ENCODE results near the gene BIRC5. TPM values are rescaled to one million over a fixed set of nuclear protein-coding genes. Genes with fewer than 3 reads are reported as not detected.

BIRC5 gene
- total RNA-seq = 1 to 10 TPM in 5 of 6 donors, not detected in 1; 1.4 to 6.4 (median 3.5) TPM

DNA sequence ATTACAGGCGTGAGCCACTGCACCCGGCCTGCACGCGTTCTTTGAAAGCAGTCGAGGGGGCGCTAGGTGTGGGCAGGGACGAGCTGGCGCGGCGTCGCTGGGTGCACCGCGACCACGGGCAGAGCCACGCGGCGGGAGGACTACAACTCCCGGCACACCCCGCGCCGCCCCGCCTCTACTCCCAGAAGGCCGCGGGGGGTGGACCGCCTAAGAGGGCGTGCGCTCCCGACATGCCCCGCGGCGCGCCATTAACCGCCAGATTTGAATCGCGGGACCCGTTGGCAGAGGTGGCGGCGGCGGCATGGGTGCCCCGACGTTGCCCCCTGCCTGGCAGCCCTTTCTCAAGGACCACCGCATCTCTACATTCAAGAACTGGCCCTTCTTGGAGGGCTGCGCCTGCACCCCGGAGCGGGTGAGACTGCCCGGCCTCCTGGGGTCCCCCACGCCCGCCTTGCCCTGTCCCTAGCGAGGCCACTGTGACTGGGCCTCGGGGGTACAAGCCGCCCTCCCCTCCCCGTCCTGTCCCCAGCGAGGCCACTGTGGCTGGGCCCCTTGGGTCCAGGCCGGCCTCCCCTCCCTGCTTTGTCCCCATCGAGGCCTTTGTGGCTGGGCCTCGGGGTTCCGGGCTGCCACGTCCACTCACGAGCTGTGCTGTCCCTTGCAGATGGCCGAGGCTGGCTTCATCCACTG is at the start of gene BIRC5:
Gene BIRC5 (plus strand): TSS at position 238 of the 690 bp plus-strand sequence. CDS start 64 bp downstream, at position 302.
- Histone ChIP-seq H3K4me1 (peaks cover 6 to 13% (median 10%) of the 10 kb centered on the region in 4 donors), H3K27ac (peak within 1 kb of the TSS in 1 of 4 donors; percentile 69), H3K36me3 (no peaks in the 10 kb centered on the region), H3K9me3 (no peaks in the 10 kb centered on the region), H3K4me3 (peak within 1 kb of the TSS; percentile 37 to 58 (median 49)), H3K27me3 (no peaks in the 10 kb centered on the region)
- 0 to 2% methylated on average over 9 to 58 of the region's 60 CpGs for WGBS, 2 donors
- TF ChIP-seq POLR2AphosphoS5 (IDR thresholded peaks at IDR 0.05) = peak; percentile 29 to 77
- TF ChIP-seq, protein P1, sequence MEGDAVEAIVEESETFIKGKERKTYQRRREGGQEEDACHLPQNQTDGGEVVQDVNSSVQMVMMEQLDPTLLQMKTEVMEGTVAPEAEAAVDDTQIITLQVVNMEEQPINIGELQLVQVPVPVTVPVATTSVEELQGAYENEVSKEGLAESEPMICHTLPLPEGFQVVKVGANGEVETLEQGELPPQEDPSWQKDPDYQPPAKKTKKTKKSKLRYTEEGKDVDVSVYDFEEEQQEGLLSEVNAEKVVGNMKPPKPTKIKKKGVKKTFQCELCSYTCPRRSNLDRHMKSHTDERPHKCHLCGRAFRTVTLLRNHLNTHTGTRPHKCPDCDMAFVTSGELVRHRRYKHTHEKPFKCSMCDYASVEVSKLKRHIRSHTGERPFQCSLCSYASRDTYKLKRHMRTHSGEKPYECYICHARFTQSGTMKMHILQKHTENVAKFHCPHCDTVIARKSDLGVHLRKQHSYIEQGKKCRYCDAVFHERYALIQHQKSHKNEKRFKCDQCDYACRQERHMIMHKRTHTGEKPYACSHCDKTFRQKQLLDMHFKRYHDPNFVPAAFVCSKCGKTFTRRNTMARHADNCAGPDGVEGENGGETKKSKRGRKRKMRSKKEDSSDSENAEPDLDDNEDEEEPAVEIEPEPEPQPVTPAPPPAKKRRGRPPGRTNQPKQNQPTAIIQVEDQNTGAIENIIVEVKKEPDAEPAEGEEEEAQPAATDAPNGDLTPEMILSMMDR (IDR thresholded peaks at IDR 0.05) = no peak
- DNase-seq = peak; percentile 91 to 98
- peak; percentile 96 to 100 for ATAC-seq (ENCODE audit: low FRiP score in 2 of 2)

DNA sequence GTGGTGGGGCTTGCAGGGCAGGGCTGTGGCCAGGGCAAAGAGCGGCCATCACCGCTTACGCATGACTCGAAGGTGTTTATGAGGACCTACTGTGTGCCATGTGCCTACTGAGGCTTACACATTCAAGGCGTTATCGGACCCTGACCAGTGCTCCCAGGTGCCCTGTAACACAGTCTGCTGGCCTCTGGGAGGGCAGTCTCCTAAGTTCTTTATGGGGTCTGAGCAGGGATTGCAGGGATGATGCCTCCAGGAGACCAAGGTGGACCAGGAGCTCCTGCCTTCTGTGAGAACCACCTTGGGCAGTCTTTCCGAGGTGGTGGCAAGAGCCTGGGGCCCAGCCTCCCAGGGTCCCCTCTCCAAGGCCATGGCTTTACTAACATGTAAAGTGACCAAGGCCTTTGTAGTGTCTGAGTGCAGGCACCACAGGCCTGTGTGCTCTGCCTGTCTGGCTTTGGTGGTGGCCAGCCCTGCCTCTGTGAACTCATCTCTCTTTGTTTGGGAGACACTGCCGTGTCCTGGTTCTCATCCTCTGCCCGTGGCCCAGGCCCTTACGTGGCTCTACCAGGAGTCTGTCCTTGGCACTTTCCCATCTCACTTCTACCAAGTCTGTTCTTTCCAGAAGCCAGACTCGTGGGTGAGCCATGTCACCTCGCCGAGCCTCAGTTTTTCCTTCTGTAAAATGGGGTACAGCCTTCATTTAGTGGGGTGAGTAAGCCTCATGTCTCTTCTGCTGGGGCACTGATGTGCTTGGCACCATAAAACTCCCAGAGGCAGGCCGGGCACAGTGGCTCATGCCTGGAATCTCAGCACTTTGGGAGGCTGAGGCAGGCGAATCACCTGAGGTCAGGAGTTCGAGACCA is 49.1 kb upstream of the BIRC5 start:
- peaks cover 8 to 18% (median 13%) of the 10 kb centered on the region in 4 donors for H3K4me1 ChIP-seq
- H3K27ac ChIP-seq = no peak overlapping the region
- 97 to 99% methylated on average over 12 to 15 of the region's 16 CpGs for WGBS, 2 donors
- ATAC-seq (ENCODE audit: low FRiP score in 2 of 2) (no peak), DNase-seq (no peak)
- no peak overlapping the region for H3K4me3 ChIP-seq
- no peaks in the 10 kb centered on the region for H3K36me3 ChIP-seq
- no peak for TF ChIP-seq POLR2A (IDR thresholded peaks at IDR 0.05)
- TF ChIP-seq EP300 (IDR thresholded peaks at IDR 0.05) = no peak
- H3K9me3 ChIP-seq = no peaks in the 10 kb centered on the region
- H3K27me3 ChIP-seq = no peaks in the 10 kb centered on the region

DNA sequence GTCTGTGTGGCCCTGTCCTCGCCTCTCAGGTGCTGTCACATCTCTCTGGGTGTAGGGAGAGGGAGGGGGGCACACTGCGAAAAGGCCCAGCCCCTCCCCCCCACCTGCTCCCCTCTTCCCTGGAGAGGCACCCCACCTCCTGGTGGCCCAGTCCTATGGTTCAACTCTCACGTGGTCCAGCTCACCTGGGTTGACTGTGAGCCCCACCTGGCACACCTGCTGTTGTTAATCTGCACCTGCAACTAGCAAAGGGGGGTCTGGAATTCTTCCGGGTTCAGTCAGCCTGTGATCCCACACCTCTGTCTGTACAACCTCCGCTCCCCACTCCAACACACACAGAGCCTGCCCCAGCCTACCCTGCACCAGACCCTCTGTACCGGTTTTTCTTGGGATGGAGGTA is 47.6 kb upstream of the BIRC5 start:
- Histone ChIP-seq H3K27me3 (no peaks in the 10 kb centered on the region), H3K4me1 (peaks cover 21 to 32% (median 26%) of the 10 kb centered on the region in 4 donors), H3K9me3 (no peaks in the 10 kb centered on the region), H3K27ac (no peak overlapping the region), H3K36me3 (peaks cover 0 to 11% (median 3%) of the 10 kb centered on the region in 4 donors), H3K4me3 (no peak overlapping the region)
- DNase-seq (no peak), ATAC-seq (ENCODE audit: low FRiP score in 2 of 2) (no peak)
- WGBS, 2 donors = 62 to 74% methylated on average over 6 of the region's 6 CpGs
- no peak for TF ChIP-seq EP300 (IDR thresholded peaks at IDR 0.05)

DNA sequence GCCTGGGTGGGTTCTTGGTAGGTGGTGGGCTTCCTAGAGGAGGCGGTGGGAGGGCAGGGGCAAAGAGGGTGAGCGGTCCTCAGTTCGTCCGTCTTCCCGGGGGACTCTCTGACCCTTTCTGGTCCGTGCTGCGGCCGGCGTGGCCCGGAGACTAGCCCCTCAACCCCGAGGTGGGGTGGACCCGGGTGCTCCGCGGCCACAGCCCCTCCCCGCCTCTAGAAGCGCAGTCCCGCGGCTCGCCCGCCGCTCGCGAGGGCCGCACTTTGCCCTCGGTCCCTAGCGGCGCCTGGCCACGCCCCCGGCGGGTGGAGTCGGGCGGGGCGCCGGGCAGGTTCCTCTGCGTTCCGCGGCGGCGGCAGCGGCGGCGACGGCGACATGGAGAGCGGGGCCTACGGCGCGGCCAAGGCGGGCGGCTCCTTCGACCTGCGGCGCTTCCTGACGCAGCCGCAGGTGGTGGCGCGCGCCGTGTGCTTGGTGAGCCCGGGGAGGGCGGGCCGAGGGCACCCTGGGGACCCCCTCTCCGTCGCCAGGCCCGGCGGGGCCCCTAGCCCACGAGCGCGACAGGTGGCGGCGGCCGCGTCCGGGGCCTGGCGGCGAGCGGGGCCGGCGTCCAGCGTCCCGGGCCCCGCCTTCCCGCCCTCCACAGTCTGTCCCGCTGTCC is 45.7 kb upstream of the BIRC5 start, which contains the start of gene SYNGR2:
Gene SYNGR2 (plus strand): TSS at position 340 of the 661 bp plus-strand sequence. CDS start 36 bp downstream, at position 376.
- TF ChIP-seq POLR2A (IDR thresholded peaks at IDR 0.05) = peak in 3 of 4 donors; percentile 68 to 98 (median 88)
- TF ChIP-seq, protein P1 (IDR thresholded peaks at IDR 0.05) = peak in 3 of 6 experiments; percentile 25 to 41 (median 34)
- TF ChIP-seq EP300 (IDR thresholded peaks at IDR 0.05) = no peak
- TF ChIP-seq POLR2AphosphoS5 (IDR thresholded peaks at IDR 0.05) = peak; percentile 77 to 87
- 0% methylated on average over 11 to 27 of the region's 84 CpGs for WGBS, 2 donors

DNA sequence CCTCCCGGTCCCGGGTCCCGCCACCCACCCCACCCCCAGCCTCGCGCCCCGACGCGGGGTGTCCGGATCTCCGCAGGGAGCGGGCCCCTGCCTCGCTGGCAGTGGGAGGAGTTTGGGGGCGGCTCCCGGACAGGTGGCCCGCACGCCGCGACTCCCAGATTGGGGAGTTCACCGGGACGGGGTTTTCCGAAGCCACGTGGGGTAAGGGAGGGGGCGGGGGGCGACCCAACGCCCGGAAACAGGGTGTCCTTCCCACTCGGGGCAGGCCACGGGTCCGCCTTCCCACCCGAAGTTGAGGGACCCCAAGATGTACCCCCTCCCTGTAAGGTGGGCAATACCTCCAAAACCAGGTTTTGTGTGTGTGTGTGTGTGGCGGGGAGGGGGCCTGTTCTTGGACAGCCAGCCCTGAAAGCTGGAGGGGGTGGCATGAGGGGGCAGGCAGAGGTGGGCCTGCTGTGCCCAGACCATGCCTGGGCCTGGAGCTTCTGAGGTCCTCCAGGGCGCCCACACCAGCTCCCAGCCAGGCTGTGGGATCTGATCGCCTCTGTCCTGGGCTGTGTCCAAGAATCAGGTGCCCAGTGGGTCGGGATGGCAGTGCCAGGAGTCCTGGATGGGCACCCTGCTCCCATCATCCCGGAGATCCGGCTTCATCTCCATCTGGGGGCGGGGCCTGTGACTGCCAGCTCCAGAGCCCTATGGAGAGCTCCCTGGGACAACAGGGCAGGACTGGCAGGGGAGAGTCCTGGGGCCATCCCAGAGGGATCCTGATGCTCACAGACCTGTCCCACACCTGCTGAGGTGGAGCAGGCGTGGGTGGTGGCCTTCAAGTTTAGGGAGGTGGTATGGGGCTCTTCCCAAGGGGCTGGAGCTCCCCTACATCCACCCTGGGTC is 44.9 kb upstream of the BIRC5 start:
- peak overlapping the region; percentile 95 for H3K27ac ChIP-seq
- 28 to 40% methylated on average over 1 to 6 of the region's 38 CpGs for WGBS, 2 donors
- H3K4me1 ChIP-seq = peaks cover 48 to 59% (median 53%) of the 10 kb centered on the region in 4 donors
- TF ChIP-seq EP300 (IDR thresholded peaks at IDR 0.05) = no peak
- TF ChIP-seq, protein P1 (IDR thresholded peaks at IDR 0.05) = no peak
- peak; percentile 82 to 89 for DNase-seq
- no peaks in the 10 kb centered on the region for H3K9me3 ChIP-seq
- peaks cover 0 to 31% (median 14%) of the 10 kb centered on the region in 4 donors for H3K36me3 ChIP-seq
- no peaks in the 10 kb centered on the region for H3K27me3 ChIP-seq
- peak overlapping the region; percentile 67 to 95 (median 88) for H3K4me3 ChIP-seq
- peak in 1 of 2 donors; percentile 18 for ATAC-seq (ENCODE audit: low FRiP score in 2 of 2)

More for the DNA sequence above, 45.7 kb upstream of the BIRC5 start, which contains the start of gene SYNGR2:
- H3K9me3 ChIP-seq = no peaks in the 10 kb centered on the region
- H3K27me3 ChIP-seq = no peaks in the 10 kb centered on the region
- peaks cover 41 to 52% (median 46%) of the 10 kb centered on the region in 4 donors for H3K4me1 ChIP-seq
- H3K36me3 ChIP-seq = peaks cover 0 to 29% (median 14%) of the 10 kb centered on the region in 4 donors
- ATAC-seq (ENCODE audit: low FRiP score in 2 of 2) = peak; percentile 75 to 83
- peak within 1 kb of the TSS; percentile 67 to 95 (median 88) for H3K4me3 ChIP-seq
- H3K27ac ChIP-seq = peak within 1 kb of the TSS; percentile 95
- DNase-seq = peak; percentile 90 to 99

Measured in upper lobe of left lung (tissue), 6 donors.